HG02840 (cell line): ENCODE measurements around the gene SIPA1L3.

Experiments
- ATAC-seq: cut with Tn5 transposase; IDR thresholded peaks from one replicate; pipeline ENCODE4 v1.9.1; 2021; ENCODE audit warnings: mild to moderate bottlenecking, moderate library complexity, moderate number of reproducible peaks; ENCODE audit not compliant: unreplicated experiment, low FRiP score

SIPA1L3 gene

DNA sequence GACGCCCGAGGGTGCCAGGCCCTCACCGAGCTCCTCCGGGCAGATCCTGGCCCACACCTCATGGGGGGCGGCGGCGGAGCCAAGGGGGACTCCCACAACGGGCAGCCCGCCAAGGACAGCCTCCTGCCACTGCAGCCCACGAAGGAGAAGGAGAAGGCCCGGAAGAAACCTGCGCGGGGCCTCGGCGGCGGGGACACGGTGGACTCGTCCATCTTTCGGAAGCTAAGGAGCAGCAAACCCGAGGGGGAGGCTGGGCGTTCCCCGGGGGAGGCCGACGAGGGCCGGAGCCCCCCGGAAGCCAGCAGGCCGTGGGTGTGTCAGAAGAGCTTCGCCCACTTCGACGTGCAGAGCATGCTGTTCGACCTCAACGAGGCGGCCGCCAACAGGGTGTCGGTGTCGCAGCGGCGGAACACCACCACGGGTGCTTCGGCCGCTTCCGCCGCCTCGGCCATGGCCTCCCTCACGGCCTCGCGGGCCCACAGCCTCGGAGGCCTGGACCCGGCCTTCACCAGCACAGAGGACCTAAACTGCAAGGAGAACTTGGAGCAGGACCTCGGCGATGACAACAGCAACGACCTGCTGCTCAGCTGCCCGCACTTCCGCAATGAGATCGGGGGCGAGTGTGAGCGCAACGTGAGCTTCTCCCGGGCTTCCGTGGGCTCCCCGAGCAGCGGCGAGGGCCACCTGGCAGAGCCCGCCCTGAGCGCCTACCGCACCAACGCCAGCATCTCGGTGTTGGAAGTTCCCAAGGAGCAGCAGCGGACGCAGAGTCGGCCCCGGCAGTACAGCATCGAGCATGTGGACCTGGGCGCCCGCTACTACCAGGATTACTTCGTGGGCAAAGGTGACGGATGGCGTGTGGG lies 175.5 kb downstream of the SIPA1L3 start:
- ATAC-seq: no peak

DNA sequence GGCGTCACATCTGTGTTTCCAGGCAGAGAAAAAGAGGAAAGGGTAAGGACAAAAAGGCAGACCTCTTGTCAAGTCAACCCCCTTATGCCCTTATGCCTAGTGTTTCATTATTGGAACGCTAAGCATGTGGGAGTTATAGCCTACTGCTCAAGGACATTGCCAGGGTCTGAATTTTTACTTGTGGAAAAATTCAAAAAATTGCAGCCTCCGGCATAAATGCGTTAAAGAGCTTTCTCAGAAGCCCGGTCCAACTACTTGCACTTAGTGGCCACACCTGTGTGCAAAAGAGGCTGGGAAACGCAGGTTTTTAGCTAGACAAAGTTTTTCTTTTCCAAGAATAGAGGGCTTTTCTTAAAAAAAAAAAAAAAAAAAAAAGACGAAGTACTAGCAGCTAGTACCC lies 177.2 kb downstream of the SIPA1L3 start:
- ATAC-seq: no peak

DNA sequence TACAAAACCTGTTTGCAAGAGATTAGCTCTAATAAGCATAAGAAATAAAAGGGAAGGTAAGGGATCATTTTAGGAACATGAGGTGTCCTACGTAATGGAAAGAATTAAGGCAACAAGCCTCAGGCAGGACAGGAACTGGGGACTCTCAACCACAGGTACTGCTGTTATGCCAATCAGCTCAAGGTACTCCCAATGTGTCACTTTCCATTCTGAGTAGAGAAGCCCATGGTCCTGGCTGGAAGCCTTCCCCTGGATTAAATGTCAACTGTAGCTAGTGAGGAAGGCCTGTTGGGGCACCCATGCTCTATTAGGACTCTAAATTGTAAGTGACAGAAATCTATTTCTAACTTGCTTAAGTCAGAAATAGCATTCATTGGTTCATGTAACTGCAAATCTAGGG lies 182.4 kb downstream of the SIPA1L3 start:
- no peak for ATAC-seq

DNA sequence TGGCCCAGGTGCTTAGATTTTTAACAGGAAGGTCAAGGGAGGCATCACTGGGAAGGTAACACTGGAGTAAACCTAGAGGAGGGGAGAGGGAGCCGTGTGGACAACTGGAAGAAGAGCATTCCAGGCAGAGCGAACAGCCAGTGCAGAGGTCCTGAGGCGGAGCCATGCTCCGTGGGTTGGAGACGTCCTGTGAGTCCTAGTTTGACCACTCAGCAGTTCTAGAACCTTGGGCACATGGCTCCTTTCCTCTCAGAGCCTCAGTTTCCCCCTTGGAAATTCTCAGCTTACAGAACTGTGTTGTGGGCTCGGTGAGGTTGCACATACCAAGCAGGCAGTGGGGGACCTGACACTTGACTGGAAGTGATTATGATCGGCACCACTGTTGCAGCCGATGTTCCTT lies 186.1 kb downstream of the SIPA1L3 start:
- no peak for ATAC-seq

DNA sequence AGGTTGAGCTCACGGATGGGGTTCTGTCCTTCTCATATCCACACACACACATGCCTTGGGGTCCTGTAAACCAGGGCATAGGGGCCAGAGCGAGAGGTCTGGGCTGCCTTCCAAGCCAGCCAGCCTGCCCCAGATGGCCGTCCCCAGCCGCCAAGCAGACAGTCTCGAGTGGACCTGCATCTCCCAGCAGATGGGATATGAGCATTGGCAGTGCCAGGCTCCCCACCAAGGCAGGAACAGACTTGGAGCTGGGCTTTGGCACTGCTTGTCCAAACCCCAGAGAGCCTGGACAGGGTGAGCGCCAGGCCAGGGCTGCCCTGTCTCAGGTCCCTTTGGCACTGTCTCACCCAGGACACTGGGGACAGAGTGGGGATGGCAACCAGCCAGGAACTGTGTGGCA lies 186.6 kb downstream of the SIPA1L3 start:
- no peak for ATAC-seq

DNA sequence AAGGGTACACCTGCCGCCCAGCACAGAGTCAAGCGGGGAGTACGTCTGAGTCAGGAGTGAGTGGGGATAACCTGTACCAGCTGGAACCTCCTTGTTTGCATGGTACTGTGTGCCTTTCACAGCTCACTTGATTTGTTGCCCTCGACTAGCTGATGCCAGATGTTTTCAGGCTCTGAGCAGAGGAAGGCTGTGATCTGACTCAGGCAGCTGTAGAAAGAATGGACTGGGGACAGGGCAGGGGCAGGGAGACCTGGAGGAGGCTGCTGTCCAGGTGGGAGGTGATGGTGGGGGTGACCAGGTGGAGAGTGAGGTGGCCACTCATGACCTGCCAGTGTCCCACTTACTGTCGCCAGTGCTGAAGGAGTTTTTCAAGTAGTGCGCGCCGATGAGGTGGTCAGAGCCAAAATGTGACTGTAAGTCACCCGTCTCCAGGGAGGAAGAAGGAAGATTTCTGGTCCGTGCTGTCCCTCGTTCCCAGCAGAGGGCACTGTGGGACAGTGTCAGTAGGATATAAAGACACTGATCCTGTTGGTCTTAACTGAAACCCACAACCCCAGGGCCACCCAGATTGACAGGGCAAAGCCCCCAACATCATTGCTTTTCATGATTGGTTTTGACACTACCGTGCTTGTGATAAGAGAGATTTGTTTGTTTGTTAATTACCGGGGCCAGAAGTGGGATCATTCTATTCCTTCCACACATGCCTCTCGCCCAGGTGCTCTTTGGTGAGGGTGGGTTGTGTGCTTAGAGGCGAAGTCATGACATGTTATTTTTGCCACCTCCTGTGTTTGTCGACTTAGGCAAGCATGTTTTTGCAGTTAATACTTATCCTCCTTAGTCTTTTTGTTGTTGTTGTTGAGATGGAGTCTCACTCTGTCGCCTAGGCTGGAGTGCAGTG lies 188.7 kb downstream of the SIPA1L3 start:
- ATAC-seq: no peak

DNA sequence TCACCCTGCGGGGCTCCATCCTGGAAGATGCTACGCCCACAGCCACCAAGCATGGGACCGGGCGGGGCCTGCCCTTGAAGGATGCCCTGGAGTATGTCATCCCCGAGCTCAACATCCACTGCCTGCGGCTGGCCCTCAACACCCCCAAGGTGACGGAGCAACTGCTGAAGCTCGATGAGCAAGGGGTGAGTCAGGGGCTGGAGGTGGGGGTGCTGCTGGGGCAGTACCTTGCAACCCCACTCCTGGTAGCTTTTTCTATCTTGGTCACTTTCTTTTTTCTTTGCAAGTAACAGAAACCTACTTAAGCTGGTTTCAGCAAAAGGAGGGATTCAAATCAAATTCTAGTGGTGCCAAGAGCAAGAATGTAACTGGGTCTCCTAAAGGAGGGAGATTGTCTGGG lies 193.0 kb downstream of the SIPA1L3 start:
- ATAC-seq: no peak

DNA sequence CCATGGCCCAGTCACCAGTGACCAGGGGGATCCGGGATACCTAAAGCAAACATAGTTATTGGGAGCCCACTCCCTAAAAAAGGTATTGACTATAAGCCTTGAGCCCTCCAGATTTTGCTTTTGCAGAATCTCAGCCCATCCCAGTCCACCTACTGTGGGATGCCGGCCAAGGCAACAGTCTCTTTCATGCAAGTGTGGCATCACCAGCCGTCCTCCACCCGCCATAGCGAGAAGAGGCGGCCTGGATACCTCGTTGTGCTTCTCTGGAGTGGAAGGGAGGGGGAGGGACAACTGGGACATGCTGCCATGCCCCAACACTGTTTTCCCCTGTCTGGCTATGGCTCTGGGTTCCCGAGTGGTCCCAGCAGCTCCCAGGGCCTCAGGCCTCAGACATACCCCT lies 193.6 kb downstream of the SIPA1L3 start:
- ATAC-seq: no peak

DNA sequence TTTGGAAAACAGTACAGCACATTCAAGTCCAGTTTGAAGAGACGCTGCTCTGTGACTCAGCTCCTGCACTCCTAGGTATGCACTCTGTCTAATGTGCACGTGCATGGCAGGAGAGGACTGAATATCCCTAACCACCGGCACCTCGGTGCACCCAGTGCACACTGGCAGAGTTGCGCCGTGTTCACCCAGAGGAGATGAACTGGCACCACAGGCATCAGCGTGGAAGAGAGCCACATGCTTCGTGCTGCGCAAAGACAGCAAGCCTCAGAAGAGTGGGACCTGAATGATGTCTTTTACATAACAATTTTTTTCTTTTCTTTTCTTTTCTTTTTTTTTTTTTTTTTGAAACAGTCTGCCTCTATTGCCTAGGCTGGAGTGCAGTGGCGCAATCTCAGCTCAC lies 194.7 kb downstream of the SIPA1L3 start:
- no peak for ATAC-seq

DNA sequence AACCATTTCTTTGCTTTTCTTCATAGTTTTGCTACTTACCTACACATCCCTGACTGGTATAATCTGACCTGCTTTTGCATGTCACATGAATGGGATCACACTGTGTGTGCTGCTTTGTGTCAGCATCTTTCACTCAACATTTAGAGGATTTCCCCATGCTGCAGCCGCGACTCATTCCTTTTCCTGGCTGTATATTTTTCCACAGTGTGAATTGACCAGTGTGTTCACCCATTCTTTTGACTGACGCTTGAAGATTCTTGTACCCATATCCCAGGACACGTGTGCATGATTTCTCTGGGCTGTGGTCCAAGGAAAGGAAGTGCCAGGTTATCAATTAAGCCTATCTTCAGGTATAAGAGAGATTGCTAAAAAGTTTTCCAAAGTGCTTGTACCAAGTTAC lies 198.6 kb downstream of the SIPA1L3 start:
- no peak for ATAC-seq

DNA sequence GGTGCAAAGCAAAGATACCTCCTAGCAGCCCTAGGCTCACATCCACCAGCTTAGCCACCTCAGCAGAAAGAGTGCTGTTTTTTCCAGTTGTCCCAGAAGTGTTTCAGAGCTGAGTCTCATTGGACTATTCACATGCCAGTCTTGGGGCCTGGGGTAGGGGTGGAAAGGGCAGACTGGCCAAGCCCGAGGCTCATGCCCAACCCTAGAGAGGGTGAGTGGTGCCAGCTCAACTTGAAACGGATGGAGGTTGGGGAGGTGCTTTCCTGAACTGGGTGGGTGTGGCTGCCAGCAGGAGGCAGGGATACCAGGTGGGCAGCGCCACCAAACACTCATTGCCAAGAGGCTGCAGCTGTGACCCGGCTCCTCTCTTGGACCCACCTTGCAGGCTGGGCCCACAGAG lies 200.1 kb downstream of the SIPA1L3 start:
- no peak for ATAC-seq

DNA sequence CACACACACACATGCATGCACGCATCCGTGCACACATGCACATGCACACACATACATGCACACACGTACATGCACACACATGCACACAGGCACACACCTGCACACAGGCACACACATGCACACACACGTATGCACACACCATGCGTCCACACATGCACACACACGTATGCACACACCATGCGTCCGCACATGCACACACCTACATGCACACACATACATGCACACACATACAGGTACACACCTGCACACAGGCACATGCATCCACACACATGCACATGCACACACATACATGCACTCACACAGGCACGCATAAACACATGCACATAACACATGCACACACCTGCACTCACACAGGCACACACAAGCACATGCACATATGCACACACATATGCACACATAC lies 204.9 kb downstream of the SIPA1L3 start:
- no peak for ATAC-seq

DNA sequence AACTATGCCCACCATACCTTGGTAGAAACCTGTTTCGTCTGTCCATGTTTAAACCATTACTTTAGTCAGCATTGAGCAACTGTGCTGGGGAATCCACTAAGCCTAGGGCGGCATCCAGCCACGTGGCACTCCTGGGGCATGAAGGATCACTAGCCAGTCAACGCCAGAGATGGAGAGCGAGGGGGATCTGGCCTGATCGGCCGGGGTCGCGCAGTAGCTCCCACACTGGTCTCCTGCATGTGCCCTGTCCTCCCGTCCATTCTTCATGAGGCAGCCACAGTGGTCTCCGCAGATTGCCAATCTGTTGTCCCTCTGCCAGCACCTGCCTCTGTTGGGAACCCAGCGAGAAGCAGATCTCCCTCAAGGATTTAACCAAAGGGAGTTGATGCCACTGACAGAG lies 207.6 kb downstream of the SIPA1L3 start:
- ATAC-seq: no peak

DNA sequence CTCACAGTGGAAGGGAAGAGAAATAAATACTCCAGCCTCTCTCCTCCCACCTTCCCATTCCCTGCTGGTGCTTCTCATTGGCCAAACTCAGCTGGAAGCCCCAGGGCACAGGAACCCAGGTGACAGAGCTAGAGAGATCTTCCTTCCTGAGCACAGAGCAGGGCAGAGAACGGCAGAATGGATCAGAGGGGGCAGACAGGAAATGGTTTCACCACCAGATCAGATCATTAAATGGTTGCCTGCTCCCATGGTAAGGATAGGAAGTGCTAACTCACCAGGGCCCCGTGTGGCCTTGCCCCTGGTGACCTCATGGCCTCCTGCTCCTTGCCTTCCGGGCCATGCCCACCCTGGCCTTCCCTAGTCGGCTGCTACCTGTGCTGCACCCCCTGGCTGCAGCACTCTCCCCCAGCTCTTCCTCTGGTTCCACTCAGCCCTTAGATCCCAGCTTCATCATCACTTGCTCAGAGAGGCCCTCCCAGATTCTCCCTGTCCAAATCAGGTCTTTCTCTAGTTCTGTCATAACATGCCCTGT lies 208.3 kb downstream of the SIPA1L3 start:
- ATAC-seq: no peak

DNA sequence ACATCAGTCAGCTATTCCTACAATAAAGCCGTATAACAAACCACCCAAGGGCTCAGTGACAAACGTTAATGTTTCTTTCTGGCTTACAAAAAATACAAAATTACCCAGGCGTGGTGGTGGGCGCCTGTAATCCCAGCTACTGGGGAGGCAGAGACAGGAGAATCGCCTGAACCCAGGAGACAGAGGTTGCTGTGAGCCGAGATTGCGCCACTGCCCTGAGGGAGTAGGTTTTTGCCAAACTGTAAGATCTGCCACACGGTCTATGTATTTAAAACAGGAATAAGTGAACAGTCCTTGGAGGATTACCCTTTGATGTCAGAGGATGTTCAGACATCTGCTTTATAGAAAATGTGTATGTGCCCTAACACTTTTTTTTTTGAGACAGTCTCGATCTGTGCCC lies 211.2 kb downstream of the SIPA1L3 start:
- ATAC-seq: no peak

DNA sequence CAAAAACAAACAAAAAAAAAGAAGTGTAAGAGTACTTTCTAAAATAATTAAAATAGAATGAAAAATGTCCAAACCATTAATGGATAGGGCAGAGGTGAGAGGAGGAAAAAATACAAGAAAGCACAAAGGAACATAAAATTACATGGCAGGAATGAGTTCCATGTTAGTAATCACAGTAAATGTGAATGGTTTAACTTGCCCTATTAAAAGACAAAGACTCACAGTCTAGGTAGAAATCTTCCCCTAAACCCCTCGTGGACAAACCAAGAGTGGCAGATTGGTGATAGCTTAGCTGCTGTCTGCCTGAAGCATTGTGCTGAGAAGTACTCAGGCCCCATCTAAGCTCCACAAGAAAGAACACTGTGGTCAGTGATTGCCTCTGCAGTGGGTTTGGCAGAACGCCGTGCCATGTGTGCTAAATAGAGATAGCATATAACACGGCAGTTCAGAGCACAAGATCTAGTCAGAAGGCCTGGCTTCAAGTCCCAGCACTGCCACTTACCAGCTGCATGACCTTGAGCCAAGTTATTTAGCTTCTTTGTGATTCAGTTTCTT lies 213.5 kb downstream of the SIPA1L3 start:
- ATAC-seq: no peak

DNA sequence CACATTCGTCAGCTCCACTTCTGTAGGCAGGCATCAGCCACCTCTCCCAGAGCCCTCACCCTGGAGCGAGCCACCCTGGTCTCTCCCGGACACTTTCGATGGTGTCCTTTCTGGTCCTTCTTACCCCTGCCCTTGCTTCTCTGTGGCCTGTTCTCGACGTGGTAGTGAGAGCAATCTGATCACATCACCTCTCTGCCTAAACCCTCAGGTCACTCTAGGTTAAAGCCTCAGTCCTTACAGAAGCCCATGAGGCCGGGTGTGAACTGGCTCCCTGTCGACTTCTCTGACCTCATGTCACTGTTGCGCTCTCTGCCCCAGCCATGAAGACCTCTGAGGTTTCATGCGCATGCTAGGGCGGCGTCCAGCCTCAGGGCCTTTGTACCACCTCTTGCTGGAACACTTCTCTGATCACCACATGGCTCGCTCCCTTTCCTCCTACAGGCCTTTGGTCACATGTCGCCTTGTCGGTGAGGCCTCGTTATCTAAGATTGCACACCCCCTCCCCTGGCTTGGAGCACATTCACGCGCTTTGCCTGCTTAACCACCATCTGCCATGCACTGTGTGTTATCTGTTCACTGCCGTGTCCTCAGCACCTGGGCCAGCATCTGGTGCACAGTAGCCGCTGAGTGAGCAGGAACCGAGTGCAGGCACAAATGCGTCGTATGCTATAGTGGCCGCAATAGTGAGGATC lies 215.5 kb downstream of the SIPA1L3 start:
- ATAC-seq: no peak

DNA sequence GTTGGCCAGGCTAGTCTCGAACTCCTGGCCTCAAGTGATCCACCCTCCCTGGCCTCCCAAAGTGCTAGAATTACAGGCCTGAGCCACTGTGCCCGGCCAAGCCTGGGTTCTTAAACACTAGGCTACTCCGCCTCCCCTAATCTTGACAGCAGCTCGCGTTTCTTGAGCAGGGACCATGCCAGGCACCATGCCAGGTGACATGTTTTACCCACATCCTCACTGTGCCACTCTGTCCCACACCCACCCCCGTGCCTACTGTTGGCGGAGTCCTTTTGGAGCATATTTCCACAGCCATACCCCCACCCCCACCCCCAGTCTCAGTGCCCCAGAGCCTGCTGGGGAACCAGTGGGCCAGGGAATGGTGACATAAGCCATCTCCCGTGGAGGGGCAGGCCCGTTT lies 218.2 kb downstream of the SIPA1L3 start:
- ATAC-seq: no peak

DNA sequence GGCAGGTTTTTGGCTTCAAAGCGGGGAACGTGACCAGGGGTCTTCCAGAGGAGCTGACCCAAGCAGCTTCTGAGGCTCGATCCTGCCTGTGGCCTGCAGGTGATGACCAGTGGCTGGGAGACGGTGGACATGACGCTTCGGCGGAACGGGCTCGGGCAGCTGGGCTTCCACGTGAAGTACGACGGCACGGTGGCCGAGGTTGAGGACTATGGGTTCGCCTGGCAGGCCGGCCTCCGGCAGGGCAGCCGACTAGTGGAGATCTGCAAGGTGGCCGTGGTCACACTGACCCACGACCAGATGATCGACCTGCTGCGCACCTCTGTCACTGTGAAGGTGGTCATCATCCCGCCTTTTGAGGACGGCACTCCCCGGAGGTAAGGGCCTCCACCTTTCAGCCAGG lies 223.4 kb downstream of the SIPA1L3 start:
- ATAC-seq: no peak

DNA sequence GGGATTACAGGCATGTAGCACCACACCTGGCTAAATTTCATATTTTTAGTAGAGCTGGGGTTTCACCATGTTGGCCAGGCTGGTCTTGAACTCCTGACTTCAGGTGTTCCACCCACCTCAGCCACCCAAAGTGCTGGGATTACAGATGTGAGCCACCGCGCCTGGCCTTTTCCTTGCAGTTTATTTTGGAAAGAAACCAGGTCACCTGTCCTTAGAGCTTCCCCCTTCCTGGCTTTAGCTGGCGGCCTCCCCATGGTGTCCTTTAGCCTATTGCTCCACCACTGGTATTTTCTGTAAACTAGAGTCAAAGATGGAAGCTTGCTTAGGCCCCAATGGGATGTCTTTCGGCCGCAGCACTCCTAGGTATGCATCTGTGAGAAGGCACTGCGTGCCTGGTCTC lies 225.8 kb downstream of the SIPA1L3 start:
- ATAC-seq: no peak

DNA sequence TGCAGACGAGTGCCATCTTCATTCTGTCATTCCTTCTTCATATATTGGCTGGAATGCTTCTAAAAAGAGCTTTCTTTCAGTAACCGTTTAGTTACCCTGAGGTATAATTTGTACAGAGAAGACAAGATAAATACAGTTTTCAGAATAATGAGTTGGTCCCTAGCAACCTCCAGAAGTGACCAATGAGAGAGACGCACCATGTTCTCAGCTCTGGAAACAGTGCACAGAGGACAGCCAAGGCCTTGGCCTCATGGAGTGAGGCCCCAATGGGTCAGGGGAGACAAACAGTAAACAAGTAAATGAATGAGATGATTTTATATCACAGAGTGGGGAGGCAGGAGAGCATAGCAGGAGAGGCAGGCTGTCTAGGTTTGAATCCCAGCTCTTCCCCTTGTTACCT lies 226.3 kb downstream of the SIPA1L3 start:
- no peak for ATAC-seq
